NCI-H1048 (cell line): ENCODE data around the gene HES1.

ENCODE experiments used
- DNase-seq: peaks from one replicate; lab custom pipeline; 2025; lab: John Stamatoyannopoulos, UW

Gene HES1

GRCh38 chr3:194102436-194102835 lies 33.5 kb upstream of the HES1 start:
- DNase-seq: no peak

GRCh38 chr3:194103505-194103904 lies 32.4 kb upstream of the HES1 start:
- no peak for DNase-seq

- no peak for DNase-seq
Observed at GRCh38 chr3:194103983-194104751, 31.8 kb upstream of the HES1 start.

- DNase-seq: no peak
Observed at GRCh38 chr3:194105292-194105691, 30.7 kb upstream of the HES1 start.

GRCh38 chr3:194107107-194107506 lies 28.8 kb upstream of the HES1 start:
- DNase-seq: no peak

GRCh38 chr3:194109192-194109863 lies 26.6 kb upstream of the HES1 start:
- no peak for DNase-seq

- no peak for DNase-seq
Observed at GRCh38 chr3:194110483-194110882, 25.5 kb upstream of the HES1 start.

- no peak for DNase-seq
Observed at GRCh38 chr3:194111336-194111735, 24.6 kb upstream of the HES1 start.

- no peak for DNase-seq
Observed at GRCh38 chr3:194112120-194113106, 23.5 kb upstream of the HES1 start.

- DNase-seq: no peak
Observed at GRCh38 chr3:194114123-194114522, 21.8 kb upstream of the HES1 start.

GRCh38 chr3:194117104-194117845 lies 18.7 kb upstream of the HES1 start:
- DNase-seq: no peak

- DNase-seq: no peak
Observed at GRCh38 chr3:194118920-194119319, 17.0 kb upstream of the HES1 start.

- DNase-seq: no peak
Observed at GRCh38 chr3:194119831-194120590, 15.9 kb upstream of the HES1 start.

- no peak for DNase-seq
Observed at GRCh38 chr3:194120789-194121770, 14.9 kb upstream of the HES1 start.

- no peak for DNase-seq
Observed at GRCh38 chr3:194121891-194122631, 13.9 kb upstream of the HES1 start.

GRCh38 chr3:194123726-194124125 lies 12.2 kb upstream of the HES1 start:
- DNase-seq: no peak

GRCh38 chr3:194124193-194124592 lies 11.8 kb upstream of the HES1 start:
- DNase-seq: no peak

- no peak for DNase-seq
Observed at GRCh38 chr3:194125442-194125841, 10.5 kb upstream of the HES1 start.

GRCh38 chr3:194126790-194127189 lies 9.2 kb upstream of the HES1 start:
- no peak for DNase-seq
